ENCODE data around the gene AREL1. TPM values are rescaled to one million over a fixed set of nuclear protein-coding genes. Genes with fewer than 3 reads are reported as not detected.

The AREL1 gene
- total RNA-seq, 3 donors from 2014 or later = 17.0 to 24.3 (median 24.0) TPM

DNA sequence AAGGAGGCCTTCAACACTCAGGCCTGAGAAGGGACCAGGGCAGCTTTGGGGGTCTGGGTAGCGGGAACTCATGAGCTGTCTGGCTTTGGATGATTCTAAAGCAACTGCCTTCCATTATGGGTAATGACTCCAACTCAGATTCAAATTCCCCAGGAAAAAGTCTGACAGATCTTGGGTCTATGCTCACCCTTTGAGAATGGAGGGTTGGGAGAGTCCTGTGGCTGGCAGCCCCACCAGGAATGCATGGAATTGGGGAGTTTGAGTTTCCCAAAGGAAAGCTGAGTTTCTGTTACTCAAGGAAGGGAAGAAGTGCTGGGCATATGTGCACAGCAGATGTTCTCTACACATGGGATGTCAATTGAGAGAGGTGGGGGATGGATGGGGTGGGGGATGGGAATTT is 78.4 kb downstream of the AREL1 start:
- Histone ChIP-seq H3K36me3 (no peaks in the 10 kb centered on the region), H3K4me1 (peaks cover 0 to 4% of the 10 kb centered on the region in 2 donors)

DNA sequence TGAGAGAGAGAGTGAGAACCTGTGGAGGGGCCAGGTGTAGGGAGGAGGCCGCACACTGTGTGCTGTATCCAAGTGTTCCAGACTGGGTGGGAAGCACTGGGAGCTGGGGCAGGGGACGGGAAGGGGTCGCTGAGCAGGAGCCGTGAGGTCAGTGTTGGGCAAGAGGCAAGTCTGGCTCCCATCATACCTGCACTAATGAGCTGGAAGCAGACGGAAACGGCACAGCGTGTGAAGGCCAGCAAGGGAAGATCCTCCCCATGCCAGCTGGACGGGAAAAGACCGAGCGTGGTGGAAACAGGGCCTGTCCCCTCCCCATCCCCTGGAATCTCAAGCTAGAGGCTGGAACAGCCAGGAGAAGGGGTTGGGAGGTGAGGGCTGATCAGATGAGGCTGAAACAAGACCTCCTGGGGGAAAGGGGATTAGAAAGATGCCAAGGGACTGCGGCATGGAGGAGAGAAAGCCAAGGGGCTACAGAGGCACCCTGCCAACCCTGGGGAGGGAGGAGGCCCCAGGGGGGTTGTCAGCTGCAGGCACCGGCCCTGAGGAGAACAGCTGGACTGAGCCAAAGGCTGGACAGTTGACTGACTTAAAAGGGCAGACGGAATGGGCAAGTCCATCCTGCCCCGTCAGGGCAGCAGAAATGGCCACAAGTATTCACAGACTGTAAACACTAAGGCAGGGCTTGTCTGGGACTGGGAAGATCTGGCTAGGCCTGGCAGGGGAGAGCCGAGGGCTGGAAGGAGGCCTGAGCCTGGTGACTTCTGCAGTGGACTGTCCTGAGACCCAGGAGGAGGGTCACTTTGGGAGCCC is 81.8 kb downstream of the AREL1 start:
- no peak overlapping the region for H3K4me3 ChIP-seq
- H3K27ac ChIP-seq = peak overlapping the region; percentile 19 to 21
- no peaks in the 10 kb centered on the region for H3K27me3 ChIP-seq
- intact Hi-C loops (cut with DNase I; ENCODE audit: low total_unique reads) = no loop called here
- no peak for DNase-seq (ENCODE audit: low spot score in 2 of 2)
- TF ChIP-seq POLR2A (IDR thresholded peaks at IDR 0.05) (no peak), POLR2AphosphoS5 (IDR thresholded peaks at IDR 0.05) (no peak)
- TF ChIP-seq, protein P1, sequence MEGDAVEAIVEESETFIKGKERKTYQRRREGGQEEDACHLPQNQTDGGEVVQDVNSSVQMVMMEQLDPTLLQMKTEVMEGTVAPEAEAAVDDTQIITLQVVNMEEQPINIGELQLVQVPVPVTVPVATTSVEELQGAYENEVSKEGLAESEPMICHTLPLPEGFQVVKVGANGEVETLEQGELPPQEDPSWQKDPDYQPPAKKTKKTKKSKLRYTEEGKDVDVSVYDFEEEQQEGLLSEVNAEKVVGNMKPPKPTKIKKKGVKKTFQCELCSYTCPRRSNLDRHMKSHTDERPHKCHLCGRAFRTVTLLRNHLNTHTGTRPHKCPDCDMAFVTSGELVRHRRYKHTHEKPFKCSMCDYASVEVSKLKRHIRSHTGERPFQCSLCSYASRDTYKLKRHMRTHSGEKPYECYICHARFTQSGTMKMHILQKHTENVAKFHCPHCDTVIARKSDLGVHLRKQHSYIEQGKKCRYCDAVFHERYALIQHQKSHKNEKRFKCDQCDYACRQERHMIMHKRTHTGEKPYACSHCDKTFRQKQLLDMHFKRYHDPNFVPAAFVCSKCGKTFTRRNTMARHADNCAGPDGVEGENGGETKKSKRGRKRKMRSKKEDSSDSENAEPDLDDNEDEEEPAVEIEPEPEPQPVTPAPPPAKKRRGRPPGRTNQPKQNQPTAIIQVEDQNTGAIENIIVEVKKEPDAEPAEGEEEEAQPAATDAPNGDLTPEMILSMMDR (IDR thresholded peaks at IDR 0.05) = no peak
- peaks cover 0 to 4% of the 10 kb centered on the region in 2 donors for H3K4me1 ChIP-seq
- no peaks in the 10 kb centered on the region for H3K9me3 ChIP-seq
- H3K36me3 ChIP-seq = no peaks in the 10 kb centered on the region

More for the DNA sequence above, 78.4 kb downstream of the AREL1 start:
- no peak for DNase-seq (ENCODE audit: low spot score in 2 of 2)
- H3K4me3 ChIP-seq = no peak overlapping the region
- H3K9me3 ChIP-seq = no peaks in the 10 kb centered on the region
- TF ChIP-seq POLR2AphosphoS5 (IDR thresholded peaks at IDR 0.05) (no peak), POLR2A (IDR thresholded peaks at IDR 0.05) (no peak)
- TF ChIP-seq, protein P1 (IDR thresholded peaks at IDR 0.05) = no peak
- intact Hi-C loops (cut with DNase I; ENCODE audit: low total_unique reads) = no loop called here
- peak overlapping the region in 1 of 2 donors; percentile 66 for H3K27ac ChIP-seq
- H3K27me3 ChIP-seq = no peaks in the 10 kb centered on the region

DNA sequence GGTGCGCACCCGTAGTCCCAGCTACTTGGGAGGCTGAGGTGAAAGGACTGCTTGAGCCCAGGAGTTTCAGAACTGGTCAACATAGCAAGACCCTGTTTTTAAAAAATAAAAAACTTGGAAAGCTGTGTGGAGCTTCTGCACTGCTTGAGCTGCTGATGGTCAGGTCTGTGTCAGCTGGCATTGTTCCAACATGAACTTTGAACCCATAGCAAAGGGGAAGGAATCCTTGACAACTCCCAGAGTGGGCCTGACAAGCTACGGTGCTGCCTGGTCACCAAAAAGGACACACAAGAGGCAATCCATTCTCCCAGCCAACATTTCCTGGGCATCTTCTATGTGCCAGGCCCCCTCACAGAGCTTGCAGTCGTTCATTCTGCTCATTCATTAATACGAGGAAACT is 84.5 kb downstream of the AREL1 start:
- DNase-seq (ENCODE audit: low spot score in 2 of 2) = no peak
- no peak overlapping the region for H3K27ac ChIP-seq
- H3K4me1 ChIP-seq = no peaks in the 10 kb centered on the region
- H3K9me3 ChIP-seq = no peaks in the 10 kb centered on the region
- TF ChIP-seq POLR2AphosphoS5 (IDR thresholded peaks at IDR 0.05) (no peak), POLR2A (IDR thresholded peaks at IDR 0.05) (no peak)
- TF ChIP-seq, protein P1 (IDR thresholded peaks at IDR 0.05) = no peak
- intact Hi-C loops (cut with DNase I; ENCODE audit: low total_unique reads) = no loop called here
- H3K27me3 ChIP-seq = no peaks in the 10 kb centered on the region
- H3K36me3 ChIP-seq = no peaks in the 10 kb centered on the region
- no peak overlapping the region for H3K4me3 ChIP-seq

DNA sequence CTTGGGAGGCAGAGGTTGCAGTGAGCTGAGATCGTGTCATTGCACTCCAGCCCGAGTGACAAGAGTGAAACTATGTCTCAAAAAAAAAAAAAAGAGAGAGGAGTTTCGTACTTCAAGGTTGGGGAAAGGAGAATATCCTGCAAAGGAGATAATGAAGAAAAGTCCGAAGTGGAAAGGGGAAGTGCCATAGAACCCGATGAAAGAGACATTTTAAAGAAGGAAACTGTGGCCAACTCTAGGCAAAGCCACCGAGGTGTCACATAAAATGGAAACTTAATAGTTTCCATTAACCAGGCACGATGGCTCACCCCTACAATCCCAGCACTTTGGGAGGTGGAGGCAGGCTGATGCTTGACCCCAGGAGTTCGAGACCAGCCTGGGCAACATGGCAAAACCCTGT is 85.8 kb downstream of the AREL1 start:
- no peaks in the 10 kb centered on the region for H3K36me3 ChIP-seq

DNA sequence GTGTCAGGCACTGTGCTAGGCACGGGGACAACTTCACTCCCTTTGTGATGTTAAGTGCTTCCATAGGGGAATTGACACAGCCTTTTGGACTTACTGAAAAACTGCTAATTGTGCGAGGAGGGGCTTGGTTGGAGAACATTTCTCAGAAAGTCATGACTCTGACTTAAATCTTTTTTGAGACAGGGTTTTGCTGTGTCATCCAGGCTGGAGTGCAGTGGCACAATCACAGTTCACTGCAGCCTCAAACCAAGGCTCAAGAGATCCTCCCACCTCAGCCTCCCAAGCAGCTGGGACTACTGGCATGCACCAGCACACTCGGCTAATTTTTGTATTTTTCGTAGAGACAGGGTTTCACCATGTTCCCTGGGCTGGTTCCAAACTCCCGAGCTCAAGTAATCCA is 90.6 kb downstream of the AREL1 start:
- Histone ChIP-seq H3K4me3 (no peak overlapping the region), H3K27me3 (no peaks in the 10 kb centered on the region), H3K27ac (no peak overlapping the region), H3K36me3 (no peaks in the 10 kb centered on the region), H3K9me3 (no peaks in the 10 kb centered on the region), H3K4me1 (peaks cover 0 to 23% of the 10 kb centered on the region in 2 donors)
- TF ChIP-seq, protein P1 (IDR thresholded peaks at IDR 0.05) = no peak
- TF ChIP-seq POLR2A (IDR thresholded peaks at IDR 0.05) (no peak), POLR2AphosphoS5 (IDR thresholded peaks at IDR 0.05) (no peak)
- intact Hi-C loops (cut with DNase I; ENCODE audit: low total_unique reads) = no loop called here
- DNase-seq (ENCODE audit: low spot score in 2 of 2) = no peak

More for the DNA sequence above, 85.8 kb downstream of the AREL1 start:
- intact Hi-C loops (cut with DNase I; ENCODE audit: low total_unique reads) = no loop called here
- H3K27ac ChIP-seq = no peak overlapping the region
- no peaks in the 10 kb centered on the region for H3K4me1 ChIP-seq
- no peak overlapping the region for H3K4me3 ChIP-seq
- TF ChIP-seq POLR2A (IDR thresholded peaks at IDR 0.05) (no peak), POLR2AphosphoS5 (IDR thresholded peaks at IDR 0.05) (no peak)
- TF ChIP-seq, protein P1 (IDR thresholded peaks at IDR 0.05) = no peak
- no peak for DNase-seq (ENCODE audit: low spot score in 2 of 2)
- H3K9me3 ChIP-seq = no peaks in the 10 kb centered on the region
- no peaks in the 10 kb centered on the region for H3K27me3 ChIP-seq

Data from breast epithelium (tissue), 4 donors.